ENCODE data around the gene TBC1D5. TPM values are rescaled to one million over a fixed set of nuclear protein-coding genes. Genes with fewer than 3 reads are reported as not detected.

The TBC1D5 gene
- total RNA-seq, 2 donors from 2014 or later: 68.8 to 77.7 TPM

GRCh38 chr3:17333446-17333845, 409.0 kb downstream of the TBC1D5 start:
- WGBS, 2 experiments (ENCODE audit: insufficient coverage in 1 of 2, insufficient read length in 1 of 2): 75% methylated on average over 1 of the region's 1 CpG; no CpG with 5 or more reads in 1 of the 2 experiments

GRCh38 chr3:17330660-17331059, 411.8 kb downstream of the TBC1D5 start:
- Mint-ChIP-seq H3K9me3 (no peaks in the 10 kb centered on the region), H3K27me3 (ENCODE audit: insufficient read depth) (no peaks in the 10 kb centered on the region), H3K4me3 (no peak overlapping the region), H3K4me1 (no peaks in the 10 kb centered on the region), H3K36me3 (ENCODE audit: low read depth) (no peaks in the 10 kb centered on the region), H3K27ac (no peak overlapping the region)
- no peak for DNase-seq
- no peaks in the 10 kb centered on the region for H3K9me3 ChIP-seq (ENCODE audit: control insufficient read depth, low read length)
- no peak overlapping the region for H3K9ac ChIP-seq (ENCODE audit: extremely low read depth, low read length, poor library complexity, severe bottlenecking)
- no peaks in the 10 kb centered on the region for H3K36me3 ChIP-seq (ENCODE audit: control insufficient read depth, insufficient read depth, low read length)
- H3K4me3 ChIP-seq (ENCODE audit: low read length): no peak overlapping the region
- no peaks in the 10 kb centered on the region for H3K27me3 ChIP-seq (ENCODE audit: control insufficient read depth, insufficient read depth, low read length, poor library complexity, severe bottlenecking)
- no peak for TF ChIP-seq CTCF (conservative IDR thresholded peaks at IDR 0.05)
- H3K4me1 ChIP-seq (ENCODE audit: control insufficient read depth, insufficient read depth, low read length): no peaks in the 10 kb centered on the region
- H3K27ac ChIP-seq (ENCODE audit: low read depth, low read length): no peak overlapping the region

More at GRCh38 chr3:17333446-17333845, 409.0 kb downstream of the TBC1D5 start:
- no peaks in the 10 kb centered on the region for H3K27me3 Mint-ChIP-seq (ENCODE audit: insufficient read depth)
- no peak overlapping the region for H3K27ac ChIP-seq (ENCODE audit: low read depth, low read length)
- no peak overlapping the region for H3K4me3 Mint-ChIP-seq
- no peak overlapping the region for H3K27ac Mint-ChIP-seq
- peaks cover 2% of the 10 kb centered on the region for H3K36me3 Mint-ChIP-seq (ENCODE audit: low read depth)
- H3K9me3 ChIP-seq (ENCODE audit: control insufficient read depth, low read length): no peaks in the 10 kb centered on the region
- no peak overlapping the region for H3K9ac ChIP-seq (ENCODE audit: extremely low read depth, low read length, poor library complexity, severe bottlenecking)
- H3K4me1 ChIP-seq (ENCODE audit: control insufficient read depth, insufficient read depth, low read length): no peaks in the 10 kb centered on the region
- no peaks in the 10 kb centered on the region for H3K9me3 Mint-ChIP-seq
- no peak for DNase-seq
- H3K4me3 ChIP-seq (ENCODE audit: low read length): no peak overlapping the region
- no peak for TF ChIP-seq CTCF (conservative IDR thresholded peaks at IDR 0.05)
- H3K4me1 Mint-ChIP-seq: no peaks in the 10 kb centered on the region
- no peaks in the 10 kb centered on the region for H3K36me3 ChIP-seq (ENCODE audit: control insufficient read depth, insufficient read depth, low read length)
- no peaks in the 10 kb centered on the region for H3K27me3 ChIP-seq (ENCODE audit: control insufficient read depth, insufficient read depth, low read length, poor library complexity, severe bottlenecking)

- no peaks in the 10 kb centered on the region for H3K36me3 ChIP-seq (ENCODE audit: control insufficient read depth, insufficient read depth, low read length)
- H3K4me3 ChIP-seq (ENCODE audit: low read length): no peak overlapping the region
- no peaks in the 10 kb centered on the region for H3K4me1 ChIP-seq (ENCODE audit: control insufficient read depth, insufficient read depth, low read length)
- H3K9me3 Mint-ChIP-seq: no peaks in the 10 kb centered on the region
- WGBS, 2 experiments (ENCODE audit: insufficient coverage in 1 of 2, insufficient read length in 1 of 2): 94 to 100% methylated on average over 1 of the region's 1 CpG
- H3K4me3 Mint-ChIP-seq: no peak overlapping the region
- no peak overlapping the region for H3K27ac Mint-ChIP-seq
- no peak overlapping the region for H3K27ac ChIP-seq (ENCODE audit: low read depth, low read length)
- H3K27me3 ChIP-seq (ENCODE audit: control insufficient read depth, insufficient read depth, low read length, poor library complexity, severe bottlenecking): no peaks in the 10 kb centered on the region
- no peak for DNase-seq
- H3K9me3 ChIP-seq (ENCODE audit: control insufficient read depth, low read length): no peaks in the 10 kb centered on the region
- no peak overlapping the region for H3K9ac ChIP-seq (ENCODE audit: extremely low read depth, low read length, poor library complexity, severe bottlenecking)
- no peaks in the 10 kb centered on the region for H3K4me1 Mint-ChIP-seq
- TF ChIP-seq CTCF (conservative IDR thresholded peaks at IDR 0.05): no peak
- H3K27me3 Mint-ChIP-seq (ENCODE audit: insufficient read depth): no peaks in the 10 kb centered on the region
- H3K36me3 Mint-ChIP-seq (ENCODE audit: low read depth): no peaks in the 10 kb centered on the region
Measured at GRCh38 chr3:17329927-17330326, 412.5 kb downstream of the TBC1D5 start.
